Activated CD8-positive, alpha-beta memory T cell treated with anti-CD3 and anti-CD28 coated beads for 1 hour (primary cell): ENCODE data around the gene DUOXA1.
"Not testable (repeated sequence)": the region's sequence is repeated elsewhere in the genome, so short reads cannot be mapped to it uniquely, and the experiment has no call there.

Experiments
- DNase-seq, 2 donors: peaks; one replicate each; pipeline ENCODE4 v3.0.0-alpha.2; 2020; ENCODE audit warnings: low read depth in 1 of 2; ENCODE audit errors: extremely low read depth in 1 of 2

DUOXA1 gene

GRCh38 chr15:45093622-45094357 lies 35.9 kb downstream of the DUOXA1 start:
- DNase-seq = no peak

- DNase-seq = no peak
Measured at GRCh38 chr15:45093013-45093412, 36.7 kb downstream of the DUOXA1 start.

- DNase-seq = no peak
Measured at GRCh38 chr15:45091576-45091975, 38.1 kb downstream of the DUOXA1 start.

GRCh38 chr15:45091161-45091560 lies 38.5 kb downstream of the DUOXA1 start:
- DNase-seq = no peak

GRCh38 chr15:45089712-45090373 lies 39.8 kb downstream of the DUOXA1 start:
- DNase-seq = no peak

- no peak for DNase-seq
Measured at GRCh38 chr15:45088801-45089711, 40.6 kb downstream of the DUOXA1 start.

GRCh38 chr15:45087513-45087912 lies 42.2 kb downstream of the DUOXA1 start:
- DNase-seq = no peak

GRCh38 chr15:45084163-45084562 lies 45.5 kb downstream of the DUOXA1 start:
- DNase-seq = no peak

GRCh38 chr15:45083223-45083622 lies 46.5 kb downstream of the DUOXA1 start:
- no peak for DNase-seq

GRCh38 chr15:45082412-45082811 lies 47.3 kb downstream of the DUOXA1 start:
- not testable (repeated sequence) for DNase-seq

GRCh38 chr15:45080593-45080992 lies 49.1 kb downstream of the DUOXA1 start:
- not testable (repeated sequence) for DNase-seq

- DNase-seq = not testable (repeated sequence)
Measured at GRCh38 chr15:45079628-45080246, 49.9 kb downstream of the DUOXA1 start.

GRCh38 chr15:45079201-45079600 lies 50.5 kb downstream of the DUOXA1 start:
- not testable (repeated sequence) for DNase-seq

GRCh38 chr15:45077391-45077790 lies 52.3 kb downstream of the DUOXA1 start:
- not testable (repeated sequence) for DNase-seq

GRCh38 chr15:45075440-45076320 lies 54.0 kb downstream of the DUOXA1 start:
- not testable (repeated sequence) for DNase-seq

GRCh38 chr15:45073602-45074001 lies 56.1 kb downstream of the DUOXA1 start:
- not testable (repeated sequence) for DNase-seq

- DNase-seq = not testable (repeated sequence)
Measured at GRCh38 chr15:45069942-45070360, 59.7 kb downstream of the DUOXA1 start.
